Measurements from ENCODE around the gene SLC39A13.

SLC39A13 gene

DNA sequence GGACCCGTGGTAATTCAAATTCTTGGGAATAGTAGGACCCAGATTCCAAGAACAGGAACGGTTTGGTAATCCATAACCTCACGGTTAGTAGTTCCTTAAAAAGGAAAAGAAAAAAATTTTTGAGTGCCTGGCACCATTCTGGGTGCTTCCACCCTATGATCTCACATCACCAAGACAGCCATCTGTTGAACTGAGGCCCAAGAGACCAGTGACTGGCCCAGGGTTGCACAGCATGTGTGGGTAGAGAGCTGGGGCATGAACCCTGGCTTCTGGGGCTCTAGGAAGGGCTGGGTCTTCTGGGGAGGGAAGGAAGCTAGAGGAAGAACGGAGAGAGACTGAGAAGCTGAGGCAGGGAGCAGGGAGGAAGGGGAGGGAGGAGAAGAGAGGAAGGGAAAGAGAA lies 25.3 kb upstream of the SLC39A13 start:
- no peak for DNase-seq (ENCODE audit: insufficient read length, low spot score)
- no peak for FAIRE-seq

DNA sequence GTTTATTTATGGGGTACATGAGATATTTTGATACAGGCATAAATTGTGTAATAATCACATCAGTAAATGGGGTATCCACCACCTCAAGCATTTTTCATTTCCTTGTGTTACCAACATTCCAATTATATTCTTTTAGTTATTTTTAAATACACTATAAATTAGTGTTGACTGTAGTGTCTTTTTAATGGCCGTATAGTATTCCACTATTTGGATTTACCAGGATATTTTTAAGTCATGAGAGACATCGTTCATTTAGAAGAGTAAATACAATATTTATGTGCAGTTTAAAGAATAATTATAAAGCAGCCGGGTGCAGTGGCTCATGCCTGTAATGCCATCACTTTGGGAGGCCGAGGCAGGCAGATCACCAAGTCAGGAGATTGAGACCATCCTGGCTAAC lies 23.9 kb upstream of the SLC39A13 start:
- FAIRE-seq (no peak), DNase-seq (ENCODE audit: insufficient read length, low spot score) (no peak)

DNA sequence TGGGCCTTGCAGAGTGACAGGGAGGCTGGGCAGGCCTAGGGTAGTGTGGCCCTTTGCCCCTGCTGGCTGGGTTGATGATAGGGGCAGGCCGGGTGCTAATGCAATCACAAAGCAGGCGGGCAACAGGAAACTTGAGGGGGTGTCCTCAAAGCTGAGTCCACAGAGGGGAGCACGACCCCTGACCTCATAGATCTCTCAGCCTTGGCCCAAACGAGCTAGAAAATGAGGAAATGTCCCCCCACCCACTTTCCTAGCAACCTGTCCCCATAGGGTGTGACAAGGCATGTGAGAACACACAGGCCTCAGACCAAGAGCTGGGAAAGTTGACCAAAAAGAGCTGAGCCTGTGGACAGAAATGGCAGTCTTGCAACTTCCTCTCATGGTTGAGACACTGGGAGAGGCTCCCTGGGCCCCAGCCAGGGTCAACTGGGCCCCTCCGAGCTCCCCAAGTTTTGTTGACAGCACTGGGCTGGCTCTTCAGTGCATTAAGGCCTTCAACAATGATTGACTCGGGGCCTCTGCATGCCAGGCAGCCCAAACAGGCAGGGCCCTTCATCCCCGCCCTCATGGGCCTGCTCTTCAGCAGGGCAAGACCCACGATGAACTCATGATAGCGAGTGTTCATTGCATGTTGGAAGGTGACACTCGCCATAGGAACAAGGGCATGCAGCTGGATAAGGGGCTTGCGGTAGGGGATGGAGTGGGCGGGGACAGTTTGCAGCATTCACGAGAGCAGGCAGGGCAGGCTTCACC lies 20.3 kb upstream of the SLC39A13 start:
- FAIRE-seq (peak; percentile 49), DNase-seq (ENCODE audit: insufficient read length, low spot score) (no peak)

DNA sequence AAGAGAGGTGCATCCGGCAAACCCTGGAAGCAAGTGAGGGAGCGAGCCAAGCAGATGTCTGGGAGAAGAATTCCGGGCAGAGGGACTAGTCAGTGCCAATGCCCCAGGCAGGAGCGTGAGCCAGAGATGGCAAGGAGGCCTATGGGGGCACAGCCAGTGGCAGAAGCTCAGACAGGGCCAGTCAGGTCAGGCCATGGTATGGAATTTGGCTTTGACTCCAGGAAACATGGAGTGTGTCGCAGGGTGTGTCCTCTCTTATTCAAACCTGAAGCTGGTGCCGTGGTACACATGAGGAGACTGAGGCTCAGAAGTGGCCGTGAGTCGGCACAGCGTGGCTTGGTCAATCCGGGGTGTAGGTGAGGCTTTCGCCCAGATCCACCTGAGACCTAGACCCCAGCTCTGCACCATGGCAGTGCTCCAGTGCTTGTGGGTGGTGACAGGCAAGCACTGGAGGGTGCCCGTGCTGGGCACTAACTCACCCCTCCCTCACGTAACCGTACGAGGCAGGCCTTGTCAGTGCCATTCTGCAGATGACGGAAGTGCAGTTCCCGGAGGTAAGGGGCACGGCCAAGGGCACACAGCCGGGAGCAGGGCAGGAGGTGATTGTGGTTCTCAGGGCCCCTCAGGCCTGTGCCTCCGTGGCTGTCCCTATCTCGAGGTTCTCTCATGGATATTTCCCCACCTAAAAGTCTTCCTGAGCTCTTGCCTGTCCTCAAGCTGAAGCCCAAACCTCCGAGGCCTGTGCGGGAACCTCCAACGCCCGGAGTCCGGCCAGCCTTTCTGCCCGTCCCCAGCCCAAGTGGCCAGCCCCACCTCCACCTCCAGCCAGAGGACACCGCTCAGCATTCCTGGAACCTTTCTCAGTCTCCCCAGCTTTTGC lies 19.5 kb upstream of the SLC39A13 start:
- DNase-seq (ENCODE audit: insufficient read length, low spot score) (no peak), FAIRE-seq (peak; percentile 23)

DNA sequence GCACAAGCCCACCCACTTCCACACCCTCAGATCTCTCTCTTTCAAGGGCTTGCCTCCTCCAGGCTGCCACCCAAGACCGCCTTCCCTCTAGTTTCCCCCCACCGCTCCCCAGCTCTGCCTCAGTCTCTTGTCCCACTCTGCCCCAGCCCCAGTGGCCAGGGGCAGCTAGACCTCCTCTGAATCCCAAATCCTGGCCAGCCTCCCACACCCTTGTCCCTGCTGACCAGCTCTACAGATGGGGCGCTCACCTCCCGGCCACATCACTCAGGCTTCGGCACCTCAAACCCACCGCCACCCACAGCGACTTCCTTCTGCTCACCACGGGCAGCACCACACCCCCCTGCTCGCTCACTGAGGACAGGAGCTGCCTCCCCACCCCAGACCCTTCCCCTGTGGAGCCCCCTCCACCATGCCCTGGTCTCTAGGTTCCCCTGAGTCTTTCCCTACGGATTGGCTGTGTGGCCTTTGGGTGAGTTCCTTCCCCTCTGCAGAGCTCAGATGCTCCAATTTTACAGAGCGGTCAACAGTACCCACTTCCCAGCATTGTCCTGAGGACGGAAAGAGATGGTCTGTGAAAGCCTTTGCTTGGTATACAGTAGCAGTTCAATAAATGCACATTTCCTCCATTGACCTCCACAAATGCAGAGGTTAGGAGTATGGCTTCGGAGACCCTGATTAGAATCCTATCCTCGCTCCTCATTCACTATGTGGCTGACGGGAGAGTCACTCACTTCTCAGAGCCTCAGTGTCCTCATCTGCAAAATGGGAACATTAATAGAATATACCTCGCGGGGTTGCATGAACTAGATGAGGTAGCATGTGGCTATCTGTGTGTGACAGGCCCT lies 18.6 kb upstream of the SLC39A13 start:
- DNase-seq (ENCODE audit: insufficient read length, low spot score) = no peak
- FAIRE-seq = no peak

DNA sequence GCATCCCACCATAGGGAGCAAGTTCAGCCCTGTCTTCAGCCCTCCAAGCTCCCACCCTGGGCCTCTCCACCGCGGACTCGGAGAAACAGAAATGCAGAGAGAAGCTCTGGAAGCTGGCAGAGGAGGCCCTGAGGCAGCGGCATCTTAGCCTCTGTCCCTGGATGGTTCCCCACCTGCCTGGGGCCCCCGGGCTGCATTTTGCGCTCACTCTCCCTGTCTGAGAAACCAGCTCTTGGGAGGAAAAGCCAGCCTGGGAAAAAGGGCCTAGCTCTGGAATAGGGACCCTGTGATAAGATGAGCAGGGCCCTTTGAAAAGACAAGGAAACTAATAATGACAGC lies 18.0 kb upstream of the SLC39A13 start:
- DNase-seq (ENCODE audit: insufficient read length, low spot score) (no peak), FAIRE-seq (no peak)

DNA sequence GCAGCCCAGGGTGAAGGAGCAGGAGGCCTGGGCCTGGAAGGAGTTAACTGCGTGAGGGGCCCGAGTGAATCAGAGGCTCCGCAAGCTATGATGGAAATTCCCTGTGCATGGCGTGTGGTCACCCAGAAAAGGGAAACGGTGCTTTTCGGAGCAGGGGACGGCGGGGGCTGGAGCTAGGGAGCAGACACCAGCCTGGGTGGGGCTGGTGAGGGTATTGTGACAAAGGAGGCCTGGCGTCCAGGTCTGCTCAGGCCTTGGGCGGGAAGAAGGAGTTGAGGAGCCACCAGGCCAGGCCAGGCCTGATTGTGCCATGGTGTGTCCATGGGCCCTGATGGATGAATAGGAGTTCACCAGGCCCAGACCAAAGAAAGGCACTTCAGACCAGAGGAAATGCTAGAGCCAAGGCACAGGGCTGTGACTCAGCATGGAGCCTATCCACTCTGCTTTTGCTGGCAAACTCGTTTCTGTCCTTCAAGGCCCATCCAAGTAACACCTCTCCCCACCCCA lies 17.3 kb upstream of the SLC39A13 start:
- FAIRE-seq (no peak), DNase-seq (ENCODE audit: insufficient read length, low spot score) (no peak)

DNA sequence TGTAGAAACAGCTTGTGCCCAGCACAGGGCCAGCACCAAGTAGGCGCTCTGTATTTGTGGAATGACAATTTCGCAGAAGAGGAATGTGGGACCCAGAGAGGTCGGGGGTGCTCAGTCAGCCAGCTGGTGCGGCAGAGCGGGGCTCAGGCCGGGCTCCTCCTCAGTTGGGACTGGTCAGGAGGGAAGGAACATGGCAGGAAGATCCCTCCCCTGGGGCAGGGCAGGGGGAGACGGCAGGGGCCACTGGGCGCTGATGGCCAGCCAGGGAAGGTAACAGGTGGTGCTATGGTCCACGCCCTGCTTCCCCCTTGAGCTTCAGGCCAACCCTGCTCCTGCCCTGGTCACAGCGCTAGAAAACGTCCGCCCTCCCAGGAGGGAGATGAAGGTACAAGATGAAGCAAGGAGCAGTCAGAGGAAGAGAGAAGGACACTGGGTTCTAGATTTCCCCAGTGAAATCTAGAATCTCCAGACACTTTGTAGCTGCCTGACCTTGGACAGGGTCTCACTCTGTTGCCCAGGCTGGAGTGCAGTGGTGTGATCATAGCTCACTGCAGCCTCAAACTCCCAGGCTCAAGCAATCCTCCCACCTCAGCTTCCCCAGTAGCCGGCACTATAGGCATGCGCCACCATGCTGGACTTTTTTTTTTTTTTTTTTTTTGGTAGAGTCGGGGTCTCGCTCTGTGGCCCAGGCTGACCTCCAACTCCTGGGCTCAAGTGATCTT lies 16.5 kb upstream of the SLC39A13 start:
- no peak for DNase-seq (ENCODE audit: insufficient read length, low spot score)
- no peak for FAIRE-seq

DNA sequence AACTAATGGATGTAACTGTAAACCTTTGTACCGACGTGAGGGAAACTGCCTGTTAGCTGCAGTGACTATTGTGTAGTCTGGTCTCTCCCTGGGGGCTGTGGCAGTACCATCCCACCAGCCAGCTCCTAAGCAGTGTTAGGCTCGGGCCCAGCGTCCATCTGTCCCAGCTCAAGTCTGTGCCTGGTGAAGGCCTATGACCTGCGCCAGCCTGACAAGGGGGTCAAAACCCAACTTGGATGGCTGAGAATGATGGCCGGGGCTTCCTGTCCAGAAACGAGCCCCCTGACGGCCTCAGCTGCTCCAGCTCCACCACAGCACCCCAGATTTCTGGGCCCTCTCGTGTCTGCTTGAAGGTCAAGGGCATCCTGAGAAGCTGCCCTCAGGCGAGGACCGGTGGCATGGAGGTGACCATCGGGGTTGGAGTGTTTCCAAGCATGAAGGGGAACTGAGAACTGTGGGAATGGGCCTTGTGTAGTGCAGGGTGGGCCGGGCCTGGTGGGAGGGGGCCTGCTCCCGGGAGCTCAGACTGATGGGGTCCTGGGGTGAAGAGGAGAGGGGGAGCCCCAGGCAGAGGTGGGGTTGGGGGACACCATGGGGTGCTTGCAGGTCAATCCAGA lies 15.7 kb upstream of the SLC39A13 start:
- DNase-seq (ENCODE audit: insufficient read length, low spot score) = no peak
- no peak for FAIRE-seq

DNA sequence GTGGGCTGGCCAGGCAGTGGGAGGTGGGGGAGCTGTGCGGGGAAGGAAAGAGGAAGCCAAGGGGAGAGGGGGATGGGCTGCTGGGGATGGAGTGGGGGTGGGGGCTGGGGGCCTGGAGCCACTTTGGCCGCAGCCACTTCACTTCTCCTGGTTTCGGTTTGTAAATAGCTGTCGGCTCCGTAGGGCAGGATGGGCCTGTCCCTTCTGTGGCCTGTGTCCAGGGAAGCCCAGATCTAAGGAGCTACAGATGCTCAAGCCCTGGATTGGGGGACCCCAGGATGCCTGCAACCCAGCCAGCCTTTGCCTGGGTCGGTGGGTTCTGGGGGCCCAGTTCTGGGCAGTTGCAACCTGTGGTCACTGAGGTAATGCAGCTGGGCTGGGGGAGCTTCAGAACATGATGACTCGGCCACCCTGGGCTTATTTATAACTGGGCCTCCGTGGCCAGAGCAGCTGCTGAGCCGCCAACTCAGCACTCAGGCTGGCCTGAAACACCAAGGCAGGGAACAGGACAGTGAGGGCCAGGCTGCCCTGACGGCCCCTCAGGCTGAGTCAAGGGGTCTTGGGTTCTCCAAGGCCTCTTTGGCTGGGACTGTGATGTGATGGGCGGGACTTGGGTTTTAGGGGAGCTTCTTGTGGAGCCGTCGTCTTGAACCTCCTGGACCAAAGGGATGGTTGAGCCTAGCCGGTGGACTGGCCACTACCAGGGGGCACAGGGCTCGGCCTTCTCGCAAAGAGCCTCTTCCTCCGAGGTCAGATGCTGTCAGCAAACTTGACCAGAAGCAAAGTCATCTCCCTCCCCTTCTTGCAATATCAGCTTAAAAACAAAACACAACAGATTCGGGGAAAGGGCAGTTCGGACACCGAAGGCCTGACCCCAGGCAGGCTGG lies 15.0 kb upstream of the SLC39A13 start:
- no peak for DNase-seq (ENCODE audit: insufficient read length, low spot score)
- FAIRE-seq = no peak

DNA sequence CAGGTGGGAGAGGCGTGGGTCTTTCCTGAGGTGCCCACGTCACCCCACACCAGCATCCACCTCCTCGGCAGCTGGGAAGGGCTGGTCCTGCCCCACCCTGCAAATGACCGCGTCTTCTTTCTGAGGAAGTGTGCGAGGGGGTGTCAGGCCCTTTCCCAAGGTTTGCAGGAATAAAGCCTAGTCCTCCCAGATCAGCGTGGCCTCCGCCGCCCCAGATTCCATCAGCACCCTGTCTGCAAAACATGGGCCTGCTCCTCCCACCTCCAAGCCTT lies 14.4 kb upstream of the SLC39A13 start:
- no peak for DNase-seq (ENCODE audit: insufficient read length, low spot score)
- FAIRE-seq = no peak

DNA sequence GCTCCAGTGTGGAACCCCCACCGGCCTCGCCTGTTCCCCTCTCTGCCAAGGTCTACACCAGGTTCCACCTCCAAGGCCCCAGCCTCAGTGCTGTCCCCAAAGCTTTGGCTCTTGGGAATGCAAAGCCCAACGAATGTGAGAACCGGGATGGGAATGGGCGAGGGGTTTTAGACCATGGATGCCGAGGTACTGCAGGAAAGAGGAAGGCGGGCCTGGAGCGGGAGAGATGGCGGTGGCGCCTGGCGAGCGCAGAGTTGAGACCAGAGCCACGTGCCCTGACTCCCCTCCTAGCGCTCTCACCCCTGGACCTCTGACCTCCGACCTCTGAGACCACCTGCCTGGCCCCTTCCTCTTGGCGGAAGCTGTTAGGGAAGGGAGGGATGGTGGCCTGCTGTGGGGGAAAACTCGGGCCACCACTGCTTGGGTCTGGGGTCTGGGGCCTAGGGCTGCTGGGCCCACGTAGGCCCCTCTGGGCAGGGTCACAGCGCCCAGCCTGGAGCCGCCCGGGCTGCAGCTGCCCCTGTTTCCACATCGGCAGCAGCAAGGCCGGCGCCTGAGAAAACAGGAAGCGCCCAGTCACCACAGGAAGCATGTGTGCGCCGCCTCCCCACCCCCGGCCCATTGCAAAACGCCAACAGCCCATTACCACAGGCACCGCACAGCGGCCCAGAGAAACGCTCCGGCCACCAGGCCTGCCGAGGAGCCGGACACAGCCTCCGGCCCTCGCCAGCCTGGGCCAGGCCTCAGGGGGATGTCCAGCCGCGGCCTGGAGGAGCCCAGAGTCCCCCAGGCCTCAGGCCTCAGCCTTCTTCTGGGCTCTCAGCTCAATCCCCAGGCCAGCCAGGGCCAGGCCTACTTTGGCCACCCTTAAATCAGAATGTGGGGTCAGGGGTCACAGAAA lies 13.8 kb upstream of the SLC39A13 start:
- no peak for DNase-seq (ENCODE audit: insufficient read length, low spot score)
- FAIRE-seq = no peak

DNA sequence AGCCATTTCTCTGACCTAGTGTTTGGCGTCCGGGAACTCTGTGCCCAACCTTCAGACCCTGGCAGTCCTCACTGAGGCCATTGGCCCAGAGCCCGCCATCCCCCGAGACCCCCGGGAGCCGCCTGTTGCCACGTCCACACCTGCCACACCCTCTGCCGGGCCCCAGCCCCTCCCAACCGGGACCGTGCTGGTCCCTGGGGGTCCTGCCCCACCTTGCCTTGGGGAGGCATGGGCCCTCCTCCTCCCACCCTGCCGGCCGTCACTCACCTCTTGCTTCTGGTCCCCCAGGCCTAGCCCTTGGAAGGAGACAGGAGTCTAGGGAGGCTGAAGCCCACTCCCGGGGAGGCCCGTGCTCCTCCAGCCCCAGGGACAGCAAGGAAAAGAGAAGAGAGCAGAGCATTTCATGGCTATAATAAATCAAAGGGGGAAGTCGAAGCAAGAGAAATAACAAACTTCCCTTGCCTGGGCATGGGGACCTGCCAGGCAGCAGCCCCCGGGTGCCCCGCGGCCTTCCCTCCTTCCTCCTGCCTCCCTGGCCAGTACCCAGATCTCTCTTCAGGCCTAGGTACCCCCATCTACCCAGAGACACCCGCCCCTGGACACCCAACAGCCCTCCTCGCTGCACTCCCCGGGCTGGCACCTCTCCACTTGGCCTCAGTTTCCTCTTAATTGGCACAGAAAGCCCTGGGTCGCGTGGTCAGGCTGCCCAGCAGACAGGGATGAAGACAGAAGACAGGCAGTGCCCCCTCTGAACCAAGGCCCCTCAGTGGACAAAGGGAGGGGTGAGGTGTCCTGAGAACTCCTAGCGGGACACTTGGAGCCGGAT lies 13.0 kb upstream of the SLC39A13 start:
- DNase-seq (ENCODE audit: insufficient read length, low spot score) (no peak), FAIRE-seq (no peak)

DNA sequence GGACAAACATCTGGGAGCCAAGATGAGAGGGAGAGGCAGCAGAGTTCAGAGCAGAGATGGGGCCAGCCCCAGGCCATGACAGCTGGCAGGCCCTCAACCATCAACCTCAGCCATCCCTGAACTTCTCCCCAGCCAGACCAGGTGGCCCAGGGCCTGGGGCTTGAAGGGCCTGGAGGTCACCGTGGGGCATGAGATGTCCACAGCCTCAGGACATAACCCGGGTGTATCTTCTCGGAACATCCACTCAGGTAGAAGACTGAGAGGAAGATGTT lies 12.4 kb upstream of the SLC39A13 start:
- DNase-seq (ENCODE audit: insufficient read length, low spot score) (no peak), FAIRE-seq (no peak)

DNA sequence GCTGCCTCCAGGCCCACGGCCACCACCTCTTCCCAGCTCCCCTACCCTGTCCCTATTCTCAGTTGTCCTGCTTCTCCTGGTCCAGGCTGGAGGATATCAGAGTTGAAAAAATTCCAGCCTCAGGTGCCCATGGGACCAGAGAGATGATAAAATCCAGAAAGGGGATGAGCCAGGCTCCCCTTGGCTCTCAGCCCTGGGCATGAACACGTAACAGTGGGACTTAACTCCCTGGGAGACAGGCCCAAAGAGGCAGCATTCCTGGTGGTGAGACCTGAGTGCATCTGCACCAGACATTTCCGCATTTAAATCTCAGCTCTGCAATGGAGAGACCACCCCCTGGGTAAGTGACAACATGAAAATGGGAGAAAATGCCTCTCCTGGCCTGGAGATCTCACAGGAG lies 10.4 kb upstream of the SLC39A13 start:
- no peak for DNase-seq (ENCODE audit: insufficient read length, low spot score)
- FAIRE-seq = no peak

DNA sequence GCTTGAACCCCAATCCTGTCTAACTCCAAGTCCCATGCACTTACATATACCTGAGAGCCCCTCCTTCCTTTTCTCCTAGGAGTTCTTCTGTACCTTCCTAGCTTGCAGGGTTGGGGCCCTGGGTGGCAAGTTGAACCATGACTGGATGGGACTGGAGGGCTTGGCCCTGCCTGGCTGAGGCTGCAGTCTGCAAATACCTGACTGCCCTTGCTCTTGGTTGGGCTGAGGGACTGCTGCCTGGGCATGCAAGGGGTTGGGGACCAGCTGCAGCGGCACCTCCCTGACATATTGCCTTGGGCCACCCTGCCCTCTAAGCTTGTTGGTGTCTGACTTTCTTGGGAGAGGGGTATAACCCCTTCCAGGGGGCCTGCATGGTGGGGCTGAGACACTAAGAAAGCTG lies 9.8 kb upstream of the SLC39A13 start:
- no peak for DNase-seq (ENCODE audit: insufficient read length, low spot score)
- no peak for FAIRE-seq

DNA sequence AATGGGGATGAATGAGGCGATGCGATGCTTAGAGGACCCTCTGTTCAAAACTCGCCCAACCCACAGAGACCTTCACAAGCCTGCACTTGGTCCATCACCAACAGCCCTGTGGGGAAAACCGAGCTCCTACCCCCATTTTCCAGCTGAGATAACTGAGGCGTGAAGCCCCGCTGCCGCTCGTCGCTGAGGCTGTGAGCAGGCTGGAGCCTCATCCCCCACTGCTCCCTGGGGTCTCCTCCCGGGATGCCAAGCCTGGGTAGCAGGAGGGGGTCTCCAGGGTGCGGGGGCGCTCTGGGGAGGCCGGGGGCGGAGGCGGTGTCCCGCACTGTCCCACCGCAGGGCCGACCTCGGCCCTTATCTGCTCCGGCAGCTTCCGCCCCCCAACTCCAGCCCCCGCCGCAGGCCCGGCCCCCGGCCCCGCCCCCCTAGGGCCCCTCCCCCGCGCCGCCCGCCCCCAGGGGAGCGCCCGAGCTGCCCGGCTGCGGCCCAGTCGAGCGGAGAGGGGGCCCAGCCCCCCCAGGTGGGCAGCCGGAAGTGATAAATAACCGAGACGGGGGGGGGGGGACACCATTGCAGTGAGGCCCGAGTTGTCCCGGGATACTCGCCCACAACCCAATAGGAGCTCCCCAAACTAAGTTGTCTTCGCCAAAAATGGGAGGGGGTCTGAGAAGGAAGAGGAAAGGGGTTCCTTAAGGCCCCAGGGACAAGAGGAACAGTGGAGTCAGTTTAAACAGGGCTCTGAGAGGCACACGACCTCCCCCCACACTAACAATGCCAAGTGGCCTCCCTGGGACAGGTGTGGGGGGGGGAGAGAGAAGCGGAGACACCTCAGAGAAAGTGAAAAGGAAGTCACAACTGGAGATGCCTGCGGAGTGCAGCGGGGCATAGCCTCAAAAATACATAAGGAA lies 8.3 kb upstream of the SLC39A13 start:
- no peak for FAIRE-seq
- peak; percentile 59 for DNase-seq (ENCODE audit: insufficient read length, low spot score)
